HG03558 (cell line): ENCODE measurements around the gene LRCH4.
"Not testable (repeated sequence)": the region's sequence is repeated elsewhere in the genome, so short reads cannot be mapped to it uniquely, and the experiment has no call there.

ENCODE experiments used
- ATAC-seq: cut with Tn5 transposase; IDR thresholded peaks from one replicate; pipeline ENCODE4 v1.9.1; 2021; ENCODE audit warnings: moderate number of reproducible peaks; ENCODE audit not compliant: unreplicated experiment; ENCODE audit errors: extremely low read depth

LRCH4 gene

GRCh38 chr7:100548446-100548845 lies 37.5 kb downstream of the LRCH4 start:
- not testable (repeated sequence) for ATAC-seq

- no peak for ATAC-seq
Observed at GRCh38 chr7:100547872-100548271, 38.1 kb downstream of the LRCH4 start.

GRCh38 chr7:100546926-100547800 lies 38.8 kb downstream of the LRCH4 start:
- ATAC-seq, result no peak

- ATAC-seq, result no peak
Observed at GRCh38 chr7:100546129-100546925, 39.6 kb downstream of the LRCH4 start.

GRCh38 chr7:100545360-100546128 lies 40.4 kb downstream of the LRCH4 start:
- peak; percentile 38 for ATAC-seq

GRCh38 chr7:100544967-100545359 lies 41.0 kb downstream of the LRCH4 start:
- ATAC-seq, result no peak

GRCh38 chr7:100544386-100544785 lies 41.5 kb downstream of the LRCH4 start:
- no peak for ATAC-seq

GRCh38 chr7:100543586-100543985 lies 42.3 kb downstream of the LRCH4 start:
- no peak for ATAC-seq

GRCh38 chr7:100541309-100541708 lies 44.6 kb downstream of the LRCH4 start:
- not testable (repeated sequence) for ATAC-seq

- ATAC-seq, result no peak
Observed at GRCh38 chr7:100540073-100540723, 45.7 kb downstream of the LRCH4 start.

GRCh38 chr7:100539436-100540006 lies 46.4 kb downstream of the LRCH4 start:
- ATAC-seq, result no peak

- peak; percentile 83 for ATAC-seq
Observed at GRCh38 chr7:100538654-100539435, 47.1 kb downstream of the LRCH4 start, which contains the start of gene AGFG2. AGFG2 (plus strand) TSS chr7:100539203; CDS start chr7:100539347, 144 bp downstream.

- ATAC-seq, result no peak
Observed at GRCh38 chr7:100538348-100538653, 47.6 kb downstream of the LRCH4 start.

- ATAC-seq, result not testable (repeated sequence)
Observed at GRCh38 chr7:100536695-100537094, 49.2 kb downstream of the LRCH4 start.

- not testable (repeated sequence) for ATAC-seq
Observed at GRCh38 chr7:100535982-100536381, 49.9 kb downstream of the LRCH4 start.

GRCh38 chr7:100532165-100533022 lies 53.5 kb downstream of the LRCH4 start:
- ATAC-seq, result no peak

GRCh38 chr7:100528108-100528866 lies 57.6 kb downstream of the LRCH4 start:
- ATAC-seq, result not testable (repeated sequence)
